ENCODE results near the gene HADHA. TPM values are rescaled to one million over a fixed set of nuclear protein-coding genes. Genes with fewer than 3 reads are reported as not detected.

The HADHA gene
- total RNA-seq, 1 experiment from 2014 or later: 112 TPM

DNA sequence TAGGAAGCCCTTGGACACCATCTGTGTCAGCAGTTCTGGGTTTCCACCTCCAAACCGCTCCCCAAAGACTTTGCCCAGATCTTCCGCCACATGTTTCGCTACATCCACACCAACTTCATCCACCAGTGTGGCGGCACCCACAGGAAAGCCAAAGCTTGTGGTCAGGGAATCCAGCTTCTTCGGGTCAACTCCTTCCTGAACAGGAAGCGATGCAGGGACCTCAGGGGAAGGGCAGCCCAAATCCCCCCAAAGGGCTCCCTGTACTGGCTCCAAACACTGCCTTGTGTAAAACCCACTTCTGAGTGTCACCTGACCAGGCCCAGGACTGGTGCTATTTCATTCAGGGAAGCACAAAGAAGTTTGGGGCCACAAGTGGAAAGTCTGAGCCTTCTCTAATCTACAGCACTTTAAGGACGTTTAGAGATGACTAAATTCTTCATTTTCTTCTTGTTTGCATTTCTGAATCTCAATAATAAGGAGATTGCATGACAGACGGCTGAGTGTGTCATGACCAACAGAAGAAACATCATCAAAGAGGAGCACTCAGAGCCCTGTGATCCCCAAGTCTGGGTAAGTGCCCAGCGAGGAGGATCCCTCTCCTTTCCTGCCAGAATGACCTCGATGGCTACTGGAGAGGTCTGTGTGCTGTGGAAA, 50.7 kb downstream of the HADHA start:
- Histone ChIP-seq H2AFZ (ENCODE audit: low read length) (no peak overlapping the region), H3K27ac (ENCODE audit: insufficient read length, low read depth, low read length) (no peak overlapping the region), H3K4ac (ENCODE audit: low read depth, low read length) (no peak overlapping the region), H2AK5ac (ENCODE audit: insufficient read length, low read length) (no peak overlapping the region), H3K4me2 (ENCODE audit: insufficient read depth, insufficient read length, low read length) (no peak overlapping the region), H3K79me1 (ENCODE audit: insufficient read depth, low read depth, low read length, poor library complexity, severe bottlenecking) (no peaks in the 10 kb centered on the region), H3K23ac (ENCODE audit: insufficient read length, low read depth, low read length) (no peak overlapping the region), H3K9me3 (ENCODE audit: control insufficient read depth, low read depth, low read length) (no peaks in the 10 kb centered on the region), H3K56ac (ENCODE audit: insufficient read length, low read depth, low read length) (no peak overlapping the region), H2BK15ac (ENCODE audit: low read depth, low read length) (no peak overlapping the region), H2BK20ac (ENCODE audit: low read depth, low read length, poor library complexity, severe bottlenecking) (no peak overlapping the region), H2BK120ac (ENCODE audit: low read depth, low read length, poor library complexity, severe bottlenecking) (no peak overlapping the region), H3K18ac (ENCODE audit: insufficient read length, low read depth, low read length) (no peak overlapping the region), H4K91ac (ENCODE audit: insufficient read length, low read depth, low read length) (no peak overlapping the region), H3T11ph (ENCODE audit: low read length) (no peak overlapping the region), H2BK12ac (ENCODE audit: insufficient read length, low read depth, low read length) (no peak overlapping the region), H3K4me1 (ENCODE audit: insufficient read depth, low read length) (no peaks in the 10 kb centered on the region), H3K9ac (ENCODE audit: extremely low read depth, insufficient read length, low read length) (no peak overlapping the region), H3K14ac (ENCODE audit: insufficient read depth, low read length) (no peak overlapping the region), H4K5ac (ENCODE audit: insufficient read length, low read depth, low read length) (no peak overlapping the region), H3K27me3 (ENCODE audit: insufficient read depth, low read length) (no peaks in the 10 kb centered on the region), H2BK5ac (ENCODE audit: insufficient read length, low read length) (no peak overlapping the region), H3K23me2 (ENCODE audit: insufficient read length, low read depth, low read length, poor library complexity, severe bottlenecking) (no peaks in the 10 kb centered on the region), H3K79me2 (ENCODE audit: insufficient read depth, low read length) (no peaks in the 10 kb centered on the region), H4K8ac (replicated peaks; ENCODE audit: insufficient read length, low read depth, low read length) (no peak overlapping the region), H4K20me1 (ENCODE audit: control insufficient read depth, insufficient read depth, insufficient read length) (no peaks in the 10 kb centered on the region)
- H3K4me1 Mint-ChIP-seq: peaks cover 0 to 2% of the 10 kb centered on the region in 2 experiments; a peak in 1 of 4 replicates
- peak overlapping the region in 1 of 3 experiments; percentile 52; a peak in 2 of 7 replicates for H3K27ac Mint-ChIP-seq
- TF ChIP-seq, protein P1, sequence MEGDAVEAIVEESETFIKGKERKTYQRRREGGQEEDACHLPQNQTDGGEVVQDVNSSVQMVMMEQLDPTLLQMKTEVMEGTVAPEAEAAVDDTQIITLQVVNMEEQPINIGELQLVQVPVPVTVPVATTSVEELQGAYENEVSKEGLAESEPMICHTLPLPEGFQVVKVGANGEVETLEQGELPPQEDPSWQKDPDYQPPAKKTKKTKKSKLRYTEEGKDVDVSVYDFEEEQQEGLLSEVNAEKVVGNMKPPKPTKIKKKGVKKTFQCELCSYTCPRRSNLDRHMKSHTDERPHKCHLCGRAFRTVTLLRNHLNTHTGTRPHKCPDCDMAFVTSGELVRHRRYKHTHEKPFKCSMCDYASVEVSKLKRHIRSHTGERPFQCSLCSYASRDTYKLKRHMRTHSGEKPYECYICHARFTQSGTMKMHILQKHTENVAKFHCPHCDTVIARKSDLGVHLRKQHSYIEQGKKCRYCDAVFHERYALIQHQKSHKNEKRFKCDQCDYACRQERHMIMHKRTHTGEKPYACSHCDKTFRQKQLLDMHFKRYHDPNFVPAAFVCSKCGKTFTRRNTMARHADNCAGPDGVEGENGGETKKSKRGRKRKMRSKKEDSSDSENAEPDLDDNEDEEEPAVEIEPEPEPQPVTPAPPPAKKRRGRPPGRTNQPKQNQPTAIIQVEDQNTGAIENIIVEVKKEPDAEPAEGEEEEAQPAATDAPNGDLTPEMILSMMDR (conservative IDR thresholded peaks at IDR 0.05): no peak
- H3K4me3 Mint-ChIP-seq: no peak overlapping the region
- H3K9me3 Mint-ChIP-seq: no peaks in the 10 kb centered on the region
- no peaks in the 10 kb centered on the region; the same call in 1 of the 2 replicates for H3K27me3 Mint-ChIP-seq (ENCODE audit: low read depth)
- no peak for DNase-seq
- WGBS (ENCODE audit: extremely low coverage, insufficient read length, low lambda C conversion rate): no CpG with 5 or more reads among the region's 10 CpGs
- H3K36me3 Mint-ChIP-seq (ENCODE audit: insufficient read depth in 1 of 3, low read depth in 3 of 3): peaks cover 22 to 85% (median 73%) of the 10 kb centered on the region in 3 experiments; a peak in 6 of 7 replicates

Data from H9 (cell line).